ENCODE results near the gene MAP4K4. TPM values are rescaled to one million over a fixed set of nuclear protein-coding genes. Genes with fewer than 3 reads are reported as not detected.

MAP4K4 gene
- total and polyA plus RNA-seq, 7 experiments from 2014 or later = 13.6 to 138 (median 121) TPM

- H3K4me3 Mint-ChIP-seq = peak overlapping the region in 6 of 10 donors; percentile 23 to 78 (median 52)
- peaks cover 65 to 67% of the 10 kb centered on the region in 2 donors for H3K4me1 ChIP-seq (ENCODE audit: control insufficient read depth in 2 of 2, insufficient read depth in 2 of 2, low read length in 2 of 2)
- no peak for DNase-seq
- no peak for ATAC-seq
- H3K36me3 ChIP-seq (ENCODE audit: control insufficient read depth in 2 of 3, insufficient read depth in 3 of 3, low read length in 3 of 3) = no peaks in the 10 kb centered on the region
- H3K27me3 ChIP-seq (ENCODE audit: control insufficient read depth in 2 of 2, insufficient read depth in 2 of 2, low read length in 2 of 2) = no peaks in the 10 kb centered on the region
- no peaks in the 10 kb centered on the region for H3K27me3 Mint-ChIP-seq
- H3K27ac ChIP-seq (ENCODE audit: low read depth, low read length) = no peak overlapping the region
- H3K27ac Mint-ChIP-seq = peak overlapping the region in 7 of 9 donors; percentile 48 to 87 (median 81)
- H3K9me3 Mint-ChIP-seq = peaks cover 0 to 3% (median 0%) of the 10 kb centered on the region in 11 donors
- CTCF ChIA-PET = no interaction called here
- H3K36me3 Mint-ChIP-seq = peaks cover 0 to 28% (median 3%) of the 10 kb centered on the region in 5 donors
- POLR2A ChIA-PET = interaction anchor here (0.7 kb wide), 1 partner anchor 17 kb away, joined by 3 read pairs; no protein-coding TSS in a partner anchor
- H3K4me3 ChIP-seq (ENCODE audit: low read length) = no peak overlapping the region
- intact Hi-C loops (cut with micrococcal nuclease) = loop anchor here (1.0 to 10.0 kb wide), 2 partner anchors 8 to 459 kb away; partner anchors contain the start of gene CNOT11 (in 1 of the 2)
- peaks cover 64 to 88% (median 70%) of the 10 kb centered on the region in 7 donors for H3K4me1 Mint-ChIP-seq
- H3K9me3 ChIP-seq (ENCODE audit: control insufficient read depth in 2 of 3, low read length in 3 of 3) = no peaks in the 10 kb centered on the region
Measured at GRCh38 chr2:101714118-101714517, 16.6 kb downstream of the MAP4K4 start.

- H3K27me3 ChIP-seq (ENCODE audit: control insufficient read depth in 2 of 2, insufficient read depth in 2 of 2, low read length in 2 of 2) = no peaks in the 10 kb centered on the region
- peaks cover 53 to 74% of the 10 kb centered on the region in 2 donors for H3K4me1 ChIP-seq (ENCODE audit: control insufficient read depth in 2 of 2, insufficient read depth in 2 of 2, low read length in 2 of 2)
- intact Hi-C loops (cut with micrococcal nuclease) = loop anchor here (1.0 to 10.0 kb wide), 10 partner anchors 14 to 465 kb away; partner anchors contain the start of genes CNOT11 (in 2 of the 2), RFX8 (in 1 of the 2) and RNF149 (in 1 of the 2)
- Mint-ChIP-seq H3K27ac (peak overlapping the region in 8 of 9 donors; percentile 76 to 98 (median 96)), H3K36me3 (peaks cover 0 to 40% (median 3%) of the 10 kb centered on the region in 5 donors), H3K4me1 (peaks cover 56 to 92% (median 83%) of the 10 kb centered on the region in 7 donors), H3K27me3 (no peaks in the 10 kb centered on the region), H3K4me3 (peak overlapping the region; percentile 39 to 83 (median 76)), H3K9me3 (peaks cover 0 to 5% (median 0%) of the 10 kb centered on the region in 11 donors)
- ChIA-PET POLR2A (interaction anchor here (0.6 to 5.6 kb wide), 12 partner anchors 9 to 114 kb away, joined by 3 to 47 read pairs (median 4); partner anchors contain the start of gene MAP4K4), CTCF (interaction anchor here (0.6 to 2.9 kb wide), 10 partner anchors 8 to 322 kb away, joined by 3 to 12 read pairs (median 3); partner anchors contain the start of gene MAP4K4)
- peak; percentile 72 for ATAC-seq
- peak overlapping the region; percentile 64 for H3K27ac ChIP-seq (ENCODE audit: low read depth, low read length)
- no peaks in the 10 kb centered on the region for H3K36me3 ChIP-seq (ENCODE audit: control insufficient read depth in 2 of 3, insufficient read depth in 3 of 3, low read length in 3 of 3)
- peak in 7 of 9 donors; percentile 58 to 74 (median 65) for DNase-seq
- H3K4me3 ChIP-seq (ENCODE audit: low read length) = peak overlapping the region; percentile 22
- no peaks in the 10 kb centered on the region for H3K9me3 ChIP-seq (ENCODE audit: control insufficient read depth in 2 of 3, low read length in 3 of 3)
Measured at GRCh38 chr2:101717071-101717845, 19.8 kb downstream of the MAP4K4 start.

GRCh38 chr2:101718479-101718878 lies 21.0 kb downstream of the MAP4K4 start:
- Mint-ChIP-seq H3K27me3 (no peaks in the 10 kb centered on the region), H3K4me1 (peaks cover 66 to 99% (median 93%) of the 10 kb centered on the region in 7 donors), H3K4me3 (peak overlapping the region; percentile 29 to 85 (median 76)), H3K9me3 (peaks cover 0 to 6% (median 0%) of the 10 kb centered on the region in 11 donors), H3K36me3 (peaks cover 0 to 47% (median 6%) of the 10 kb centered on the region in 5 donors), H3K27ac (peak overlapping the region in 8 of 9 donors; percentile 90 to 98 (median 95))
- ATAC-seq (no peak), DNase-seq (no peak)
- intact Hi-C loops (cut with micrococcal nuclease) = loop anchor here (5.0 to 10.0 kb wide), 7 partner anchors 34 to 466 kb away; partner anchors contain the start of genes CNOT11 (in 2 of the 2), RFX8 (in 1 of the 2) and RNF149 (in 1 of the 2)
- ChIA-PET CTCF (interaction anchor here (0.6 to 2.9 kb wide), 8 partner anchors 12 to 300 kb away, joined by 3 to 12 read pairs (median 4); no protein-coding TSS in a partner anchor), POLR2A (interaction anchor here (0.6 to 5.6 kb wide), 12 partner anchors 8 to 146 kb away, joined by 3 to 47 read pairs (median 4); partner anchors contain the start of gene MAP4K4)
- peak overlapping the region; percentile 24 for H3K4me3 ChIP-seq (ENCODE audit: low read length)
- H3K36me3 ChIP-seq (ENCODE audit: control insufficient read depth in 2 of 3, insufficient read depth in 3 of 3, low read length in 3 of 3) = no peaks in the 10 kb centered on the region
- H3K4me1 ChIP-seq (ENCODE audit: control insufficient read depth in 2 of 2, insufficient read depth in 2 of 2, low read length in 2 of 2) = peaks cover 53 to 81% of the 10 kb centered on the region in 2 donors
- H3K27me3 ChIP-seq (ENCODE audit: control insufficient read depth in 2 of 2, insufficient read depth in 2 of 2, low read length in 2 of 2) = no peaks in the 10 kb centered on the region
- peak overlapping the region; percentile 64 for H3K27ac ChIP-seq (ENCODE audit: low read depth, low read length)
- no peaks in the 10 kb centered on the region for H3K9me3 ChIP-seq (ENCODE audit: control insufficient read depth in 2 of 3, low read length in 3 of 3)

DNA sequence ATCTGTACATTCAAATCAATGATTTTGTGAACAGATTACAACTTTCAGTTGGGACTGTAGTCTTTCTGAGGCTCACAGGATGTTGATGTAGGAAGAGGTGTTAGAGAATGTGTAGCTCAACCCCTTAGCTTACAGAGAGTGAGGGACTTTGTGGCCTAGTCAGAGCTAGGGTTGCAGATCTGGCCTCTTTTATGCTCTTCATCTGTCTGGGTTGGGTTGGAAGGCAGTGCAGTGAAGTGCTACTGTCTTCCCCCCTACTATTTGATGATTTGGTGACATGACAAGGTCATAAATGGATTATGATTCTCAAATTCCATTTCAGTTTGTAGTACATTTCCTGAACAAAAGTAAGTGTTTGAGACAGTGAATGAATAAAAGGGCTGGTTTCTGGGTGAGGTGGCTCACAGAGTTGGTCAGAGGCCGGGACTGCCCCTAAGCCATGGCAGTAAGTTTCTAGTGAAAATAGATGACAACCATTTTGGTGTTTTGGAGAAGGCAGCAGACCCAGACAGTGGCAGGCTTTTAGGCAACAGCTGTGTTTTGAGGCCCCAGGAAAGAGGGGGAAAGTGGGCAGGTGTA lies 21.6 kb downstream of the MAP4K4 start:
- Mint-ChIP-seq H3K27me3 (no peaks in the 10 kb centered on the region), H3K27ac (peak overlapping the region in 8 of 9 donors; percentile 90 to 98 (median 95)), H3K4me3 (peak overlapping the region; percentile 59 to 85 (median 74)), H3K4me1 (peaks cover 68 to 99% (median 94%) of the 10 kb centered on the region in 7 donors), H3K9me3 (peaks cover 0 to 6% (median 0%) of the 10 kb centered on the region in 11 donors), H3K36me3 (peaks cover 0 to 51% (median 4%) of the 10 kb centered on the region in 5 donors)
- ATAC-seq (peak; percentile 88), DNase-seq (peak in 8 of 9 donors; percentile 46 to 80 (median 68))
- peaks cover 53 to 87% of the 10 kb centered on the region in 2 donors for H3K4me1 ChIP-seq (ENCODE audit: control insufficient read depth in 2 of 2, insufficient read depth in 2 of 2, low read length in 2 of 2)
- H3K4me3 ChIP-seq (ENCODE audit: low read length) = peak overlapping the region; percentile 24
- intact Hi-C loops (cut with micrococcal nuclease) = loop anchor here (1.0 to 10.0 kb wide), 9 partner anchors 9 to 467 kb away; partner anchors contain the start of genes CNOT11 (in 2 of the 2), RFX8 (in 1 of the 2) and RNF149 (in 1 of the 2)
- ChIA-PET POLR2A (interaction anchor here (0.6 to 5.6 kb wide), 10 partner anchors 9 to 147 kb away, joined by 3 to 47 read pairs (median 4); partner anchors contain the start of gene MAP4K4), CTCF (interaction anchor here (0.5 to 2.9 kb wide), 8 partner anchors 10 to 300 kb away, joined by 3 to 12 read pairs (median 4); no protein-coding TSS in a partner anchor)
- H3K36me3 ChIP-seq (ENCODE audit: control insufficient read depth in 2 of 3, insufficient read depth in 3 of 3, low read length in 3 of 3) = no peaks in the 10 kb centered on the region
- H3K27ac ChIP-seq (ENCODE audit: low read depth, low read length) = peak overlapping the region; percentile 62
- H3K9me3 ChIP-seq (ENCODE audit: control insufficient read depth in 2 of 3, low read length in 3 of 3) = no peaks in the 10 kb centered on the region
- no peaks in the 10 kb centered on the region for H3K27me3 ChIP-seq (ENCODE audit: control insufficient read depth in 2 of 2, insufficient read depth in 2 of 2, low read length in 2 of 2)

DNA sequence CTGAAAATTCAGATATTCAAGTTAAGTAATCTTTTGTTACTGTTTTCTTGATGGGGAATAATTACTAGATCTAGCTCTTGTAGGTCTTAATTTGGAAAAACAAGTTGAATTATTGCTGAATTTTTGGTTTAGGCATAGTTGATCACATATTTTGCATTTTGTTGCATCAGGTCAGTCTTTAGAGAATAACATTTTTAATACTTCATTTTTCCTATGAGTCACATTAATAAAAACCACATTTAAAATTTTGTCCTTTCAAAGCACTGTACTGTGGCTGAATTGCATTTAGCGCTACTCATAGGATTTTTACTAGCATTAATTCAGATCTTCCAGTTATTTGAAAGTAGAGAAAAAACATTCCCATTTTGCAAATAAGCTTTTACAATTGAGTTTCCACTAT lies 23.2 kb downstream of the MAP4K4 start:
- H3K4me1 Mint-ChIP-seq = peaks cover 68 to 99% (median 95%) of the 10 kb centered on the region in 7 donors
- Histone ChIP-seq H3K4me1 (ENCODE audit: control insufficient read depth in 2 of 2, insufficient read depth in 2 of 2, low read length in 2 of 2) (peaks cover 51 to 89% of the 10 kb centered on the region in 2 donors), H3K4me3 (ENCODE audit: low read length) (no peak overlapping the region), H3K27me3 (ENCODE audit: control insufficient read depth in 2 of 2, insufficient read depth in 2 of 2, low read length in 2 of 2) (no peaks in the 10 kb centered on the region), H3K36me3 (ENCODE audit: control insufficient read depth in 2 of 3, insufficient read depth in 3 of 3, low read length in 3 of 3) (no peaks in the 10 kb centered on the region), H3K9me3 (ENCODE audit: control insufficient read depth in 2 of 3, low read length in 3 of 3) (no peaks in the 10 kb centered on the region), H3K27ac (ENCODE audit: low read depth, low read length) (peak overlapping the region; percentile 41)
- ChIA-PET CTCF (interaction anchor here (0.6 to 0.7 kb wide), 2 partner anchors 10 to 31 kb away, joined by 3 read pairs; no protein-coding TSS in a partner anchor), POLR2A (interaction anchor here (0.8 to 5.6 kb wide), 7 partner anchors 9 to 152 kb away, joined by 3 to 47 read pairs (median 5); partner anchors contain the start of gene MAP4K4)
- H3K27ac Mint-ChIP-seq = peak overlapping the region in 7 of 9 donors; percentile 90 to 98 (median 96)
- ATAC-seq (no peak), DNase-seq (no peak)
- H3K36me3 Mint-ChIP-seq = peaks cover 0 to 53% (median 7%) of the 10 kb centered on the region in 5 donors
- intact Hi-C loops (cut with micrococcal nuclease) = no loop called here
- H3K27me3 Mint-ChIP-seq = no peaks in the 10 kb centered on the region
- H3K4me3 Mint-ChIP-seq = peak overlapping the region in 8 of 10 donors; percentile 0 to 83 (median 34)
- peaks cover 0 to 6% (median 0%) of the 10 kb centered on the region in 11 donors for H3K9me3 Mint-ChIP-seq
